ENCODE results near the gene ZNF786. TPM values are rescaled to one million over a fixed set of nuclear protein-coding genes. Genes with fewer than 3 reads are reported as not detected.

ZNF786 gene
- total and polyA plus RNA-seq, 4 donors, result 2.0 to 5.9 (median 4.4) TPM

- 90 to 93% methylated on average over 6 of the region's 6 CpGs for WGBS, 2 donors
- Histone ChIP-seq H3K4me1 (ENCODE audit: control insufficient read depth in 5 of 5, insufficient read depth in 5 of 5, low read length in 5 of 5) (peaks cover 0 to 5% (median 2%) of the 10 kb centered on the region in 5 donors), H3K36me3 (ENCODE audit: control insufficient read depth in 4 of 4, insufficient read depth in 4 of 4, low read length in 4 of 4) (no peaks in the 10 kb centered on the region), H3K27me3 (ENCODE audit: control insufficient read depth in 3 of 3, insufficient read depth in 3 of 3, low read length in 2 of 3) (no peaks in the 10 kb centered on the region), H3K27ac (ENCODE audit: low read depth in 1 of 2, low read length in 1 of 2) (no peak overlapping the region), H3K9me3 (ENCODE audit: control insufficient read depth in 4 of 4, insufficient read depth in 3 of 4, low read length in 3 of 4) (no peaks in the 10 kb centered on the region), H3K9ac (ENCODE audit: insufficient read depth in 1 of 2, low read length in 2 of 2) (no peak overlapping the region), H3K4me3 (no peak overlapping the region)
- TF ChIP-seq CTCF (IDR thresholded peaks at IDR 0.05; ENCODE audit: control extremely low read depth, extremely low read depth), result no peak
- ATAC-seq (ENCODE audit: insufficient read depth, low FRiP score) (no peak), DNase-seq (no peak)
Observed at GRCh38 chr7:149087376-149087775, 3.1 kb downstream of the ZNF786 start.

GRCh38 chr7:149085866-149086265 lies 4.7 kb downstream of the ZNF786 start:
- Histone ChIP-seq H3K9me3 (ENCODE audit: control insufficient read depth in 4 of 4, insufficient read depth in 3 of 4, low read length in 3 of 4) (no peaks in the 10 kb centered on the region), H3K9ac (ENCODE audit: insufficient read depth in 1 of 2, low read length in 2 of 2) (no peak overlapping the region), H3K36me3 (ENCODE audit: control insufficient read depth in 4 of 4, insufficient read depth in 4 of 4, low read length in 4 of 4) (no peaks in the 10 kb centered on the region), H3K4me1 (ENCODE audit: control insufficient read depth in 5 of 5, insufficient read depth in 5 of 5, low read length in 5 of 5) (peaks cover 0 to 5% (median 0%) of the 10 kb centered on the region in 5 donors), H3K4me3 (no peak overlapping the region), H3K27me3 (ENCODE audit: control insufficient read depth in 3 of 3, insufficient read depth in 3 of 3, low read length in 2 of 3) (no peaks in the 10 kb centered on the region), H3K27ac (ENCODE audit: low read depth in 1 of 2, low read length in 1 of 2) (no peak overlapping the region)
- DNase-seq (no peak), ATAC-seq (ENCODE audit: insufficient read depth, low FRiP score) (no peak)
- no peak for TF ChIP-seq CTCF (IDR thresholded peaks at IDR 0.05; ENCODE audit: control extremely low read depth, extremely low read depth)
- 29 to 69% methylated on average over 1 of the region's 1 CpG for WGBS, 2 donors

GRCh38 chr7:149084407-149084806 lies 6.1 kb downstream of the ZNF786 start:
- H3K4me3 ChIP-seq, result no peak overlapping the region
- no peak for DNase-seq
- no peaks in the 10 kb centered on the region for H3K27me3 ChIP-seq (ENCODE audit: control insufficient read depth in 3 of 3, insufficient read depth in 3 of 3, low read length in 2 of 3)
- no peak overlapping the region for H3K9ac ChIP-seq (ENCODE audit: insufficient read depth in 1 of 2, low read length in 2 of 2)
- ATAC-seq (ENCODE audit: insufficient read depth, low FRiP score), result no peak
- 94 to 99% methylated on average over 2 of the region's 2 CpGs for WGBS, 2 donors
- TF ChIP-seq CTCF (IDR thresholded peaks at IDR 0.05; ENCODE audit: control extremely low read depth, extremely low read depth), result no peak
- H3K36me3 ChIP-seq (ENCODE audit: control insufficient read depth in 4 of 4, insufficient read depth in 4 of 4, low read length in 4 of 4), result peaks cover 0 to 3% (median 0%) of the 10 kb centered on the region in 4 donors
- peaks cover 0 to 5% (median 0%) of the 10 kb centered on the region in 5 donors for H3K4me1 ChIP-seq (ENCODE audit: control insufficient read depth in 5 of 5, insufficient read depth in 5 of 5, low read length in 5 of 5)
- no peaks in the 10 kb centered on the region for H3K9me3 ChIP-seq (ENCODE audit: control insufficient read depth in 4 of 4, insufficient read depth in 3 of 4, low read length in 3 of 4)
- no peak overlapping the region for H3K27ac ChIP-seq (ENCODE audit: low read depth in 1 of 2, low read length in 1 of 2)

GRCh38 chr7:149081914-149082313 lies 8.6 kb downstream of the ZNF786 start:
- Histone ChIP-seq H3K27me3 (ENCODE audit: control insufficient read depth in 3 of 3, insufficient read depth in 3 of 3, low read length in 2 of 3) (no peaks in the 10 kb centered on the region), H3K9ac (ENCODE audit: insufficient read depth in 1 of 2, low read length in 2 of 2) (no peak overlapping the region), H3K36me3 (ENCODE audit: control insufficient read depth in 4 of 4, insufficient read depth in 4 of 4, low read length in 4 of 4) (peaks cover 0 to 3% (median under 1%) of the 10 kb centered on the region in 4 donors), H3K9me3 (ENCODE audit: control insufficient read depth in 4 of 4, insufficient read depth in 3 of 4, low read length in 3 of 4) (no peaks in the 10 kb centered on the region), H3K27ac (ENCODE audit: low read depth in 1 of 2, low read length in 1 of 2) (no peak overlapping the region), H3K4me1 (ENCODE audit: control insufficient read depth in 5 of 5, insufficient read depth in 5 of 5, low read length in 5 of 5) (peaks cover 0 to 3% (median 0%) of the 10 kb centered on the region in 5 donors), H3K4me3 (no peak overlapping the region)
- TF ChIP-seq CTCF (IDR thresholded peaks at IDR 0.05; ENCODE audit: control extremely low read depth, extremely low read depth), result no peak
- ATAC-seq (ENCODE audit: insufficient read depth, low FRiP score) (no peak), DNase-seq (no peak)
- 91 to 94% methylated on average over 6 of the region's 6 CpGs for WGBS, 2 donors

All from lung (tissue), 12 donors.